ENCODE measurements around the gene MINPP1.

DNA sequence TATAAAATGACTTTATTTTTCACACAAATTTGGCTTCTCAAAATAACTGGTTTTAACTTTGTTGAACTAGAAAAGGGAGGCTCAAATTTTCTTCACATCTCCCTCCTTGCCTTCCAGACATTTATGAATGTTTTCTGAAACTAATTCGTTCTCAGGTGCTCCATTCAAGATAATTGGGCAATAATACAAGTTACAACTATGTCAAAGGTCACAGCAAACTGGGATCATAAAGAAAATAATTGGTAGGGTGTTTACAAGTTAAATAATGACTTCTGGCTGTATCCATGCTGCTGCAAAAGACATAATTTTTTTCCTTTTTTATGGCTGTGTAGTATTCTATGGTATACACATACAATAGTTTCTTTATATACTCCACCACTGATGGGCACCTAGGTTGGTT lies 75.3 kb downstream of the MINPP1 start:
- TF ChIP-seq, protein P1, sequence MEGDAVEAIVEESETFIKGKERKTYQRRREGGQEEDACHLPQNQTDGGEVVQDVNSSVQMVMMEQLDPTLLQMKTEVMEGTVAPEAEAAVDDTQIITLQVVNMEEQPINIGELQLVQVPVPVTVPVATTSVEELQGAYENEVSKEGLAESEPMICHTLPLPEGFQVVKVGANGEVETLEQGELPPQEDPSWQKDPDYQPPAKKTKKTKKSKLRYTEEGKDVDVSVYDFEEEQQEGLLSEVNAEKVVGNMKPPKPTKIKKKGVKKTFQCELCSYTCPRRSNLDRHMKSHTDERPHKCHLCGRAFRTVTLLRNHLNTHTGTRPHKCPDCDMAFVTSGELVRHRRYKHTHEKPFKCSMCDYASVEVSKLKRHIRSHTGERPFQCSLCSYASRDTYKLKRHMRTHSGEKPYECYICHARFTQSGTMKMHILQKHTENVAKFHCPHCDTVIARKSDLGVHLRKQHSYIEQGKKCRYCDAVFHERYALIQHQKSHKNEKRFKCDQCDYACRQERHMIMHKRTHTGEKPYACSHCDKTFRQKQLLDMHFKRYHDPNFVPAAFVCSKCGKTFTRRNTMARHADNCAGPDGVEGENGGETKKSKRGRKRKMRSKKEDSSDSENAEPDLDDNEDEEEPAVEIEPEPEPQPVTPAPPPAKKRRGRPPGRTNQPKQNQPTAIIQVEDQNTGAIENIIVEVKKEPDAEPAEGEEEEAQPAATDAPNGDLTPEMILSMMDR (IDR thresholded peaks at IDR 0.05; ENCODE audit: low read depth, low read length, poor library complexity, severe bottlenecking) = no peak
- TF ChIP-seq EZH2phosphoT487 (IDR thresholded peaks at IDR 0.05; ENCODE audit: borderline replicate concordance, low read length) = no peak
